B cell (primary cell): ENCODE measurements around the gene ZBTB32. TPM values are rescaled to one million over a fixed set of nuclear protein-coding genes. Genes with fewer than 3 reads are reported as not detected.

Experiments used
- ATAC-seq: fragments of 200-7000 bp; cut with Tn5 transposase; one replicate; pipeline ENCODE4 v1.10.0; 2021; ENCODE audit warnings: low read depth, mild to moderate bottlenecking, moderate number of reproducible peaks, moderate library complexity
- CTCF ChIA-PET: fragments of 350-600 bp; sonication (Branson Sonifier 250); formaldehyde crosslinking; loops from one replicate; lab custom pipeline; 2021; ENCODE audit warnings: antibody characterized with exemption, inconsistent platforms; lab: Charles Lee
- POLR2A ChIA-PET: fragments of 350-600 bp; sonication (Branson Sonifier 250); formaldehyde crosslinking; loops from one replicate; lab custom pipeline; 2021; ENCODE audit warnings: antibody characterized with exemption; lab: Charles Lee
- DNase-seq: peaks from one replicate; pipeline ENCODE4 v3.0.0; 2013
- H2AFZ ChIP-seq: 2 replicates; pipeline ENCODE4 v1.6.1; 2012; ENCODE audit warnings: mild to moderate bottlenecking, low read depth, low read length; ENCODE audit not compliant: insufficient read depth, poor library complexity, severe bottlenecking
- H3K27ac ChIP-seq, 2 donors: 1 replicate in 1 of 2; 2 replicates in 1 of 2; pipeline ENCODE4 v1.5.1; 2012 to 2013; ENCODE audit warnings: low read length in 2 of 2, mild to moderate bottlenecking in 2 of 2, moderate library complexity in 1 of 2
- H3K27me3 ChIP-seq, 4 experiments: fragments of 200-600 bp in 1 of 4; sonication (generic) in 1 of 4; replicated peaks in 1 of 4; 1 replicate in 2 of 4; 2 replicates in 2 of 4; pipeline versions ENCODE4 v1.6.1 to v1.7.0; 2013 to 2016; ENCODE audit warnings: low read length in 3 of 4, mild to moderate bottlenecking in 2 of 4, mixed read lengths in 1 of 4, moderate library complexity in 1 of 4; ENCODE audit not compliant: insufficient read depth in 4 of 4, control insufficient read depth in 3 of 4; ENCODE audit errors: control extremely low read depth in 1 of 4
- H3K36me3 ChIP-seq, 2 experiments: replicated peaks in 1 of 2; 1 replicate in 1 of 2; 2 replicates in 1 of 2; pipeline versions ENCODE4 v1.6.1 to v1.7.1; 2013; ENCODE audit warnings: low read length in 1 of 2; ENCODE audit not compliant: insufficient read depth in 2 of 2, control insufficient read depth in 1 of 2; ENCODE audit errors: control extremely low read depth in 1 of 2, extremely low read depth in 1 of 2
- H3K4me1 ChIP-seq, 2 donors: fragments of 200-600 bp in 1 of 2; sonication (generic) in 1 of 2; 1 replicate in 1 of 2; 2 replicates in 1 of 2; pipeline versions ENCODE4 v1.5.1 to v1.6.1; 2013 to 2017; ENCODE audit warnings: low read length in 2 of 2; ENCODE audit not compliant: control insufficient read depth in 2 of 2, insufficient read depth in 2 of 2
- H3K4me2 ChIP-seq: replicated peaks from 2 replicates; pipeline ENCODE3; 2012; ENCODE audit warnings: mild to moderate bottlenecking, low read depth, low read length; ENCODE audit not compliant: poor library complexity, severe bottlenecking
- H3K4me3 ChIP-seq, 5 experiments: fragments of 200-600 bp in 1 of 5; sonication (generic) in 1 of 5; 1 replicate in 3 of 5; 2 replicates in 2 of 5; pipeline versions ENCODE4 v1.5.1 to v1.7.0; 2011 to 2016; ENCODE audit warnings: low read length in 4 of 5, mild to moderate bottlenecking in 4 of 5, low read depth in 2 of 5, control low read depth in 1 of 5, moderate library complexity in 1 of 5; ENCODE audit not compliant: insufficient read depth in 1 of 5; ENCODE audit errors: control extremely low read depth in 1 of 5, extremely low read depth in 1 of 5
- H3K79me2 ChIP-seq: fragments of 200-600 bp; sonication (generic); one replicate; pipeline ENCODE4 v1.6.0; 2016; ENCODE audit warnings: low read length; ENCODE audit not compliant: control insufficient read depth, insufficient read depth
- H3K9ac ChIP-seq: fragments of 200-600 bp; sonication (generic); 2 replicates; pipeline ENCODE4 v1.6.1; 2017; ENCODE audit warnings: mild to moderate bottlenecking, low read length, moderate library complexity
- H3K9me3 ChIP-seq, 3 donors: one replicate each; pipeline versions ENCODE4 v1.6.1 to v1.7.1; 2013; ENCODE audit warnings: low read length in 2 of 3; ENCODE audit not compliant: control insufficient read depth in 2 of 3, insufficient read depth in 1 of 3; ENCODE audit errors: control extremely low read depth in 1 of 3
- H4K20me1 ChIP-seq: 2 replicates; pipeline ENCODE4 v1.6.0; 2012; ENCODE audit warnings: mild to moderate bottlenecking, low read length; ENCODE audit not compliant: insufficient read depth, control insufficient read depth, poor library complexity, severe bottlenecking
- H3K27ac Mint-ChIP-seq: one replicate; pipeline ENCODE4 v1.8.0; 2021; ENCODE audit warnings: mixed read lengths
- H3K27me3 Mint-ChIP-seq: one replicate; pipeline ENCODE4 v1.8.0; 2021; ENCODE audit warnings: mixed read lengths
- H3K4me1 Mint-ChIP-seq: one replicate; pipeline ENCODE4 v1.8.0; 2021; ENCODE audit warnings: mixed read lengths
- H3K4me3 Mint-ChIP-seq: one replicate; pipeline ENCODE4 v1.8.0; 2021; ENCODE audit warnings: mixed read lengths
- H3K9me3 Mint-ChIP-seq: one replicate; pipeline ENCODE4 v1.8.0; 2022; ENCODE audit warnings: mixed read lengths; ENCODE audit not compliant: insufficient read depth
- CTCF ChIP-seq: fragments of 200-600 bp; IDR thresholded peaks from one replicate; pipeline ENCODE4 v1.8.0; 2022; ENCODE audit warnings: antibody characterized with exemption, mild to moderate bottlenecking
- EZH2 ChIP-seq: IDR thresholded peaks from 2 replicates; pipeline ENCODE4 v1.6.1; 2012; ENCODE audit warnings: borderline replicate concordance, low read depth, mild to moderate bottlenecking, moderate library complexity, low read length; ENCODE audit not compliant: insufficient read depth, poor library complexity, severe bottlenecking
- WGBS: methylation state at CpG from one replicate; pipeline ENCODE4 v1.1.5; 2013; ENCODE audit warnings: missing lambda C conversion rate; ENCODE audit not compliant: insufficient coverage; 5-methylcytosine and 5-hydroxymethylcytosine counted together
- intact Hi-C: fragments of 100-400 bp; cut with micrococcal nuclease; formaldehyde crosslinking; loops from one replicate; pipeline ENCODE4 v1.10.0; 2022
- polyA plus RNA-seq: library from polyadenylated mRNA; depleted of rRNA; stranded (reverse); fragments of >200 nt; gene quantifications from 2 replicates; pipeline ENCODE4 v1.2.3, GENCODE V29; 2012
- total RNA-seq, 2 donors: library from RNA; stranded (reverse); fragments of 120-200 nt in 1 of 2; gene quantifications; 1 replicate in 1 of 2; 2 replicates in 1 of 2; pipeline versions ENCODE4 v1.2.3 to v1.2.4, GENCODE V29; 2013 to 2022

ZBTB32 gene
- total and polyA plus RNA-seq, 2 donors (not counting 1 experiment from before 2014, with no cell fraction given), result 18.9 to 28.1 TPM

DNA sequence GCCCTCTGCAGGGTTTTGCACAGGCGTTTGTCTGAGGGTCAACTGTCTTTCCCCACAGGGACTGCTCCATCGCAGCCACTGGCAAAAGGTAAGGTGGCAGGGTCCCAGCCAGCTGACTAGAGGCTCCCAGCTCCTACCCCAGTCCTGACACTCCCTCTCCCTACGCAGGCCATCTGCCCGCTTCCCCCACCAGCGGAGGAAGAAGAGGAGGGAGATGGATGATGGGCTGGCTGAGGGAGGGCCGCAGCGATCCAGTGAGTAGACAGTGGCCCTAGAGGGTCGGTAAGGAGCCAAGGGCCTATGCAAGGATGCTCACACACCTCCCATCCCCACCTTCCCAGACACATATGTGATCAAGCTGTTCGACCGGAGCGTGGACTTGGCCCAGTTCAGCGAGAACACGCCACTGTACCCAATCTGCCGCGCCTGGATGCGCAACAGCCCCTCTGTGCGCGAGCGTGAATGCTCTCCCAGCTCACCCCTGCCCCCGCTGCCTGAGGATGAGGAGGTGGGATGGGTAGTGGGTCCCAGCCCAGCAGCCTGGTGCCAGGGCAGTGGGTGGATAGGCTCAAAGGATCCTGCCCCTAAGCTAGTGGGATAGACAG is 48.5 kb downstream of the ZBTB32 start:
- no peak for TF ChIP-seq EZH2
- no peak for TF ChIP-seq CTCF
- Mint-ChIP-seq H3K4me3 (no peak overlapping the region), H3K27ac (no peak overlapping the region), H3K27me3 (peaks cover 17% of the 10 kb centered on the region), H3K9me3 (no peaks in the 10 kb centered on the region), H3K4me1 (peaks cover 41% of the 10 kb centered on the region)
- Histone ChIP-seq H3K27ac (no peak overlapping the region), H3K4me2 (no peak overlapping the region), H3K36me3 (peaks cover 0 to 20% of the 10 kb centered on the region in 2 experiments), H3K9ac (no peak overlapping the region), H3K4me3 (no peak overlapping the region), H4K20me1 (peaks cover 4% of the 10 kb centered on the region), H3K9me3 (peaks cover 0 to 10% (median 0%) of the 10 kb centered on the region in 3 donors), H2AFZ (no peak overlapping the region), H3K4me1 (peaks cover 33 to 36% of the 10 kb centered on the region in 2 donors), H3K79me2 (peaks cover 22% of the 10 kb centered on the region), H3K27me3 (peaks cover 0 to 26% (median 10%) of the 10 kb centered on the region in 4 experiments)
- ATAC-seq (no peak), DNase-seq (no peak)
- CTCF ChIA-PET, result interaction anchor here (0.5 to 2.3 kb wide), 2 partner anchors 10 to 58 kb away, joined by 3 to 6 read pairs; no protein-coding TSS in a partner anchor
- POLR2A ChIA-PET, result interaction anchor here (0.6 to 1.1 kb wide), 2 partner anchors 12 to 590 kb away, joined by 3 to 4 read pairs; no protein-coding TSS in a partner anchor
- intact Hi-C loops, result no loop called here
- 97% methylated on average over 13 of the region's 20 CpGs for WGBS
